ENCODE data around the gene SHISA7.
A peak's percentile ranks its signal among the peaks of the same experiment; 100 is the strongest.

SHISA7 gene

DNA sequence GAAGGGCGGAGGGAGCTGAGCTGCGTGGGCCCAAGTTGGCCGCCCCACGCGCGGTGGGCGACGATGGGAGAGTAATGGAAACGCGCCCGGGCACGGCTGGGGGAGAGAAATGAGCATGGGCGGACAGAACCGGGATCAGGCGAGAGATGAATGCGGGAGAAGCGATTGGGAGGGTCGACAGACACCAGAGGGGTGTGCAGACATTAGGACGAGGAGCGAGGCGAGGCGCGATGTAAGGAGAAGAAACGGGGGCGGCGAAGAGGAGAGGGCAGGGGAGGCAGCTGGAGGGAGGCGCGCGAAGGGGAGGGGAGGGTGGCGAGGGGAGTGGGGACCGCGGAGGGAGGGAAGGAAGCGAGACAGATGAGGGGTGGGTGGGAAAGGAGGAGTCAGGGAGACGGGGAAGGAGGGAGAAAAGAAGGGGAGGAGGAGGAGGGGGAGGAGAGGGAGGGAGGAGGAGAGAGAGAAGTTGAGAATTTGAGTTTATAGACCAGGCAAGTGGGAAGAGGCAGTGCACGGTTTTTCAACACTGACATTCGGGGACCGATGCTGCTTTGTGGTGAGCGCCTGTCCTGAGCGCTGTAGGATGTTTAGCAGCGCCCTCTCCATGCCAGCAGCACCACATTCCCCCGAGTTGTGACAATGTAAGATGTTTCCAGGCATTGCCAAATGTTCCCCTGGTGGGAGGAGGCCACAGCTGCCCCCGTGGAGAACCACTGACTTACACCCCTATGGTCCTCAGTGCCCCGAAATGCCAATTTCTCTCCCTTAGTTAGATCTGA, at the start of gene SHISA7:
TSS of gene SHISA7 (minus strand) at position 256 of the 779 bp plus-strand sequence. CDS start 437 bp downstream, outside the sequence.
- no peak for DNase-seq (ENCODE audit: low read depth)

GRCh38 chr19:55492362-55492944, 49.4 kb upstream of the SHISA7 start:
- no peak for DNase-seq (ENCODE audit: low read depth)

DNA sequence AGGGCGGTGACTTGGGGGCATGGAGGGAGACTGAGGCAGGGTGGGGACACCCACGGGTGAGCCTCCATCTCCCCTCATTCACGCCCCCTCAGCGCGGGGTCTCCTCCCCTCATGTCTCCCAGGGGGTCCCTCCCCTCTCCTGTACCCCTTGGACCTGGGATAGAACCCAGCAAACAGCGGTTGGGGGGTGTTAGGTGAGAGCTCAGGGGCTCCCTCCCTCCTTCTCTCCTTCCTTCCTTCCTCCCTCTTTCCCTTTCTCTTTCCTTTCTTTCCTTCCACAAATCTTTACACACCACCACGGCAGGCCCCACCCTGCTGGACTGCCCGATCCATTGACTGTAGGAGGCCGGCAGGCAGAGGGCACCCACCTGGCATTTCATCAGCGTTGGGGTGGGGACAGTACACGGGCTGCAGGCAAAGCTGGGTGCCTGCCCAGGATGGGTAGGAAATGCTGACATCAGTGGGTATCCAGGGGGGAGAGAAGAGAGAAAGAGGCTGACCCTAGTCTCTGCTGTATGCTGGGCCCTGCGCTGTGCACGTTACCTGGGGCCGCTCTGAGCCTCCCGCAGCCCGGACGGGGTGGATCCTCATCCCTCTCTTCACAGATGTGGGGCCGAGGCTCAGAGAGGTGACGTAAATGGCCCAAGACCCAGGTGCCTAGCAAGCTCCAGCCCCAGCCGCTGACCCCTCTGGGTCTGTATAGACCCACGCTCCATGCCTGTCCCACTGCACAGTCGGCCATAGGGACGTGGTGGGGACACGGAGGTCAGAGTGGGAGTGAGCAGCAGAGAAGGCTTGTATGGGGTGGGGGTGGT, 48.7 kb upstream of the SHISA7 start:
- no peak for DNase-seq (ENCODE audit: low read depth)

DNA sequence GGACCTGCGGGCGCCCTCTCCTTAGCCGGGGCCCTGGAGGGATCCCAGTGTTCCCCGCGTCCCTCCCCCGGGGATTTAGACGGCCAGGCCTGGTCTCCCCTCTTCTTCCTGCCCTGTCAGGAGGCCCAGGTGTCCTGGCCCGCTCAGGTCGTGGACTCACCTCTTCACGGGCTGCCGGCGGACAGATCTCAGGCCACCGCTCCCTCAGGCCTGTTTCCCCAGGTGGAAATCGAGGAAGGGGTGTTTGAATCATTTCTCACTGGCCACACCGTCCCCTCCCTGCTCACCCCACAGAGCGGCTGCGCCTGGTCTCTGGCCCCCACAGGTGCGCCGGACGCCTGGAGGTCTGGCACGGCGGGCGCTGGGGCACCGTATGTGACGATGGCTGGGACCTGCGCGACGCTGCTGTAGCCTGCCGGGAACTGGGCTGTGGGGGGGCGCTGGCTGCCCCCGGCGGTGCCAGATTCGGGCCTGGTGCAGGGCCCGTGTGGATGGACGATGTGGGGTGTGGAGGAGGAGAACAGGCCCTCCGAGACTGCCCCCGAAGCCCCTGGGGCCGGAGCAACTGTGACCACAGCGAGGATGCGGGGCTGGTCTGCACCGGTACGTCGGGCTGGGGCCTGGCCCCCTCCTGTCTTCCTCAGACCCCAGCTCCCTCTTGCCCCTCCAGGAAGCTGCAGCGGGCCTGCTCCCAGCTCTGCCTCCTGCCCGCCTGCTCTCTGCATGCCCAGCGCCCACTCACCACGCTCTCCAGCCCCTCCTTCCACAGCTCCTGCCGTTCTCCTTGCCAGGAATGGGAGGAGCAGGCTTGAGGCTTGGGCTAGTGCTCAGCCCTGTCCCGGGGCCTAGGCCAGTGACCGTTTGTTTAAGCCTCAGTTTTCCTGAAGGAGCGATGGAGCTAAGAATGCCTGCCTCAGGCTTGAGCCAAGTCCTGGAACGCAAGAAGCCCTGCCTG, 47.7 kb upstream of the SHISA7 start:
- no peak for DNase-seq (ENCODE audit: low read depth)

DNA sequence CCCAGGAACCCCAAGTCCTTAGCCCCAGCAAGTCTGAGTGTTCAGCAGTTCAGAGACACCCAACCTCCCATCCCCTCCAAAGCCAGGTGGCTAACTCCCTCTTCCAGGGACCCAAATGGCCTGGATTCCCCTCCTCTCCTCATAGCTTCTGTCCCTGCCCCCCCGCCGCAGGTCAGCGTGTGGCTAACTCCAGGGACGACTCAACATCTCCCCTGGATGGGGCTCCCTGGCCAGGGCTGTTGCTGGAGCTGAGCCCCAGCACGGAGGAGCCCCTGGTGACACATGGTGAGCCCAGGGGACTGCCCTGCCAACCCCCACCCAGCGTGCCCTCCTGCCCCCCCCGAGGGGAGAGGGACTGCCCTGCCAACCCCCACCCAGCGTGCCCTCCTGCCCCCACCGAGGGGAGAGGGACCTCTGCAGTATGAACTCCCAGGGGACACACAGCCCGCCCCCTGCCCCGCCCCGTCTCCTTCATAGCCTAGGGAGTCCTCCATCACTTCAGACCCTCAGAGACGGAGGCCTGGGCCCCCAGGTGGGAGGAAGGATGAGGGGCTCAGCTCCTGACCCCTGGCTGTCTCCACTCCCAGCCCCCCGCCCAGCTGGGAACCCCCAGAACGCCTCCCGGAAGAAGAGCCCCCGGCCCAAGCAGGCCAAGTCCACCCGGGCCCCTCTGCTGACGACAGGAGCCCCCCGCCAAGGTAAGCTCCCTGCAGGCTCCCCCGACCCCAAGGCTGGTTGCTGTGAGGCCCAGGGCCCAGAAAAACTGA, 46.8 kb upstream of the SHISA7 start:
- no peak for DNase-seq (ENCODE audit: low read depth)

GRCh38 chr19:55488986-55489710, 46.0 kb upstream of the SHISA7 start:
- DNase-seq (ENCODE audit: low read depth): no peak

- DNase-seq (ENCODE audit: low read depth): peak; percentile 46
Measured at GRCh38 chr19:55487924-55488687, 45.0 kb upstream of the SHISA7 start, which contains the start of gene SSC5D. Gene SSC5D (plus strand): TSS chr19:55488436. CDS start chr19:55488590, 154 bp downstream.

GRCh38 chr19:55486971-55487923, 44.1 kb upstream of the SHISA7 start:
- peak; percentile 89 for DNase-seq (ENCODE audit: low read depth)

DNA sequence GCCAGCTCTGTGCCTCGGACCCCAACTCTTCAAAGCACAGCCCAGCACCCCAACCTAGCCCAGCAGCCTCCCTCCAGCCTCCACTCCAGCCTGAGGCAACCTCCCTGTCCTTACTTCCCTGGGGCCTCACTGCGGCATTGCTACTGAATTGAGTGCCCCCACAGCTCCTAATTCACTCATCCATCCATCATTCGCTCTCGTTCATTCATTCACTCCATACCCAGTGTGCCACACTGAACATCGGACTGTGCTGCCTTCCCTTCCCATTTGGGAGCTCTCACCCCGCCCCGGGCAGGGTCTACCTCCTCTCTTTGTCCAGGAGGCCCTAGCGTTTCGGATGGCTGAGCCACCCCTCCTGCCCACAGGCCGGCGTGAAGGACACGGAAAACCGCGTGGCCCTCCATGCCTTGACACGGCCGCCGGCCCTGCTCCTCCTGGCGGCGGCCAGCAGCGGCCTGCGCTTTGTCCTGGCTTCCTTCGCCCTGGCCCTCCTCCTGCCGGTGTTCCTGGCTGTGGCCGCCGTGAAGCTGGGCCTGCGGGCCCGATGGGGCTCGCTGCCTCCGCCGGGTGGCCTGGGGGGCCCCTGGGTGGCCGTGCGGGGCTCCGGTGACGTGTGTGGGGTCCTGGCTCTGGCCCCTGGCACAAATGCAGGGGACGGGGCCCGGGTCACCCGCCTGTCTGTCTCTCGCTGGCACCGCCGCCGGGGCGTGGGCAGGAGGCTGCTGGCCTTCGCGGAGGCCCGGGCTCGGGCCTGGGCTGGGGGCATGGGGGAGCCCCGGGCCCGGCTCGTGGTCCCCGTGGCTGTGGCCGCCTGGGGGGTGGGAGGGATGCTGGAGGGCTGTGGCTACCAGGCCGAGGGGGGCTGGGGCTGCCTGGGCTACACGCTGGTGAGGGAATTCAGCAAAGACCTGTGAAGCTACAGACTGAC, 43.2 kb upstream of the SHISA7 start:
- no peak for DNase-seq (ENCODE audit: low read depth)

GRCh38 chr19:55485439-55486011, 42.4 kb upstream of the SHISA7 start:
- peak; percentile 23 for DNase-seq (ENCODE audit: low read depth)

DNA sequence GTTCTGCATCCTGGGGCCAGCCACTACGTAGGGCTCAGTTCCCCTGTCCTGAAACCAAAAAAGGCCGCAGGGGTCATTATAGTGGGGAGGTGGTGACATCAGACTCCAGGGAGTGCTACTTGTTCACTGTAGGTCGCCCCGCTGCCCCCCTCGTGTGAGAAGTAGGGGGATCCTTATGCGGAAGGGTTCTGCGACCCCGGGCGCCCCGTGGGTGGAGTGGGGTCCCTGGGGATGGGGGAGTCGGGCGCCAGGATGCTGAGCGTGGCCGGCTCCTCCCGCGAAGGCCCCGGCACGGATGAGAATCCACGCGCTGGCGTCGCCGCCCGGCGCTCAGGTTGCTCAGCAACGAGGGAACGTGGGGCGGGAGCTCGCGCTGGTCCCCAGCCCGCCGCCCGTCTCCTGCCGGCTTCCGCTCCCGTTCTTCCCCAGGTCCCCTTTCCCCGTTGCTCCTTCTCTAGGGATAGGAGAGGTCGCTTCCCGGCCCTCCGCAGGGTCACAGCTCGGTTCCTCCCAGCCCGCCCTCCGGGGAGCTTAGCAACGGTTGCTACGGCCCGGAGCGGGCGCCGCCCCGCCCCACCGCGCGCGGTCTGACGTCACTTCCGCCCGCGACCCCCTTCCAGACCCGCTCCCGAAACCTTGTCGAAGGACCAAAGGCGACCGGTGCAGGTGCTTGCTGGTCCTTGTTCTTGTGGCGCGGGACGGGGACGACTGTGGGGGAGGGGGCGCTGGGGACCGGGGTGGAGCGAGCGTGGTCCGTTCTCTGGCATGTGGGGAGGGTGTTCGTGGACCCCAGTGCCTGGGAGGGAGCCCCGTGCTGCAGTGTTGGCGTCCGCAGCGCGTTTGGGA, 41.7 kb upstream of the SHISA7 start, which contains the start of gene NAT14:
TSS of gene NAT14 (plus strand) at position 596 of the 846 bp plus-strand sequence. CDS start 521 bp downstream, outside the sequence.
- peak; percentile 74 for DNase-seq (ENCODE audit: low read depth)

GRCh38 chr19:55483706-55484592, 40.8 kb upstream of the SHISA7 start:
- DNase-seq (ENCODE audit: low read depth): no peak

- no peak for DNase-seq (ENCODE audit: low read depth)
Measured at GRCh38 chr19:55482967-55483705, 40.0 kb upstream of the SHISA7 start.

Data from ELR (cell line).